Medulla oblongata (tissue), 1 donor: ENCODE measurements around the gene ZNF181.

Source experiments
- DNase-seq: peaks from one replicate; pipeline ENCODE4 v3.0.0-alpha.2; 2015; ENCODE audit errors: extremely low spot score

The ZNF181 gene

DNA sequence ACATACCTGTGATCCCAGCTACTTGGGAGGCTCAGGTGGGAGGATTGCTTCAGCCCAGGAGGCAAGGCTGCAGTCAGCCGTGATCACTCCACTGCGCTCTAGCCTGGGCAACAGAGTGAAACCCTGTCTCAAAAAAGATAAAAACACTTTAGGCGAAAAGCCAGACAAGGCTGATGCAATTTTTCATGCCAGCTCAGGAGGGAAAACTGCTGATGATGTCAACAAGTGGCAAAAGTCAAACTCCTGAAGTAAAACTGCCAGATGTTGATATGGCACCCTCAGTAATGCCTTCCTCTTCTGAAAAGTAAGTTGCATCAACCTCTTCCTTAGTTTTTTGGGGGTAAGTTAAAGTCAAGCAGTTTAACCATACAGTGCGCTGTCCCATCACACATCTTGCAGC is 23.4 kb downstream of the ZNF181 start:
- no peak for DNase-seq

DNA sequence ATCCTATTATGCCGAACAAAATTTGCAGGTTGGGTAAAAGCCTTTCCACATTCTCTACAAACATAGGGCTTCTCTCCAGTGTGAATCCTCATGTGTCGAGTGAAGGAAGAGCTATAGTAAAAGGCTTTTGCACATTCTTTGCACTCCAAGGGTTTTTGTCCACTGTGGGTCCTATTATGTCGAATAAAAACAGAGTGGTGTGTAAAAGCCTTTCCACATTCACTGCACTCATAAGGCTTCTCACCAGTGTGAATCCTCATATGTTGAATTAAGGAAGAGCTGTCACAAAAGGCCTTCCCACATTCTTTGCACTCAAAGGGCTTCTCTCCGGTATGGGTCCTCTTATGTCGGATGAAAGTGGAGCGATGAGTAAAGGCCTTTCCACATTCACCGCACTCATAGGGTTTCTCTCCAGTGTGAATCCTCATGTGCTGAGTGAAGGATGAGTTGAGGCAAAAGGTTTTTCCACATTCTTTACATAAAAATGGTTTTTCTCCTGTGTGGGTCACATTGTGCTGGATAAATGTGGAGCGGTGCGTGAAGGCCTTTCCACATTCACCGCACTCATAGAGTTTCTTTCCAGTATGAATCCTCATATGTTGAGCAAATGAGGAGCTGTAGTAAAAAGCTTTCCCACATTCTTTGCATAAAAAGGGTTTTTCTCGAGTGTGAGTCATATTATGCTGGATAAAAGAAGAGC is 25.3 kb downstream of the ZNF181 start:
- no peak for DNase-seq

- no peak for DNase-seq
Observed at GRCh38 chr19:34766386-34766785, 32.3 kb downstream of the ZNF181 start.

DNA sequence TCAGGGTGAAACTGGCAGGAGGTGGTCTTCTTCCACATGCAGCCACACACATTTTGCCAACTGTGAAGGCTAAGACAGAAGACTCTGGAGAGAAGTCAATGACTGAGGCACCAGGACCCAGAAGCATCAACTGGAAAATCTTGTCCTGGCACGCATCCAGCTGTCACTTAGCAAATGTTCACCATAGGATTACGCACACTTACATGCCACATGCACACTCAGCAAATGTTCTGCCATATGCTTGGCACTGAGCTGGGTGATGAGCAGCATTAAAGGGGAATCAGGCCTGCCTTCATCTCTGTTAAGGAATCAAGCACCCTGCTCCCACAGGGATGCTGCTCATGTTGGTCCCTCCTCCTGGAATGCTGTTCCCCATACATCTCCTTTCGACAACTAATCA is 33.9 kb downstream of the ZNF181 start:
- no peak for DNase-seq

DNA sequence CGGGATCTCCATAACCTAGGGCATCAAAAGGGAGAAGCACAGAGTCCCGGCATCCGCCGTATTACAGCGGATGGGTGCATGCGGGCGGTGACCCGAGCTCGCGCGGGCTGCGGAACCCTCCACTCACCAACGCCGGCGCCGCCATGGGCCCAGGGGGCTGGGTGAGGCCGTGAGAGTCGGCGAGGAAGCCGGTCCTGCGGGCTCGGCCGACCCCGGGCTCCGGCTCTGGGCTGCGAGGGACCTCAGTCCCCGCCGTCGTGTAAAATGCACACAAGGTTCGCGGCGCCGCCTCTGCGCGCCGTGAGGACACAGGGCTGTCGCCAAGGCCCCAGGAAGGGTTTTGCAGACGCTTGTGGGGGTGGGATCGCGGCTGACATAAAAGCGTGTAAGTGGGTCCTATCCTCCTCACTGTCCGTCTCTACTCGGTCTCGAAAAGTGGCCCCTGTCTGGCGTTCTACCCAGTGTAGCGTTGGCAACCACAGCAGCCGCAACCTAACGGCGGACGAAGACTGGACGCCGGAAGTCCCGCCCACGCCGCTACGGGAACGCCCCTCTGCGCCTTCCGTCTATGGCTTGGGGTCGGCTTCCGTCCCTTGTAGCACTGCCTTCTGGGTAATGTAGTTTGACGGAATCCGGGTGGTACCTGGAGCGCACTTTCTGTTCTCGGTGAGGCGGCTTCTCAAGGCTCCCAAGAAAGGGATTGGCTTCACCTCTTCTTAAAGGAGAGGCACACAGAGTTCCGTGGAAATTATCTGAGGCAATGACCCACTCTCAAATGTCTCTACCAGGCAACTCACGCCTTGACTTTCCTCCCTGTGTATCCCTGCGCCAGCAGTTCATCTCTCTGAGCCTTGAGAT is 38.9 kb downstream of the ZNF181 start, which contains the start of gene ZNF599:
ZNF599 (minus strand) TSS at position 519 of the 858 bp plus-strand sequence; CDS start at position 145, 374 bp downstream.
- DNase-seq = peak; percentile 94

DNA sequence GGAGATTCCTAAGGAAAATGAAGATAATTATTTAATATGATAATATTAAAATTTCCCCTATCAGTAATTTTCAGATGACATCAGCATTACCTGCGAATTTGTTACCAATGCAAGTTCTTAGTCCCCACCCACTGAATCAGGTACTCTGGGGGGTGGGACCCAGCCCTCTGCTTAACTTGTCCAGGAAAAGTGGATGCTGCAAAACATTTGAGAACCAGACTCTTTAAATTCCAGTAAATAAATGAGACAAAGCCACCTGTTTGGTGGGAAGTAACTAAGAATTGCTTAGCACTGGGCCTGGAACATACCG is 39.5 kb downstream of the ZNF181 start:
- no peak for DNase-seq

GRCh38 chr19:34774857-34775256 is 40.8 kb downstream of the ZNF181 start:
- no peak for DNase-seq

GRCh38 chr19:34778342-34778741 is 44.3 kb downstream of the ZNF181 start:
- DNase-seq = no peak

- DNase-seq = no peak
Observed at GRCh38 chr19:34779652-34780051, 45.6 kb downstream of the ZNF181 start.

GRCh38 chr19:34786236-34786635 is 52.2 kb downstream of the ZNF181 start:
- no peak for DNase-seq

- DNase-seq = no peak
Observed at GRCh38 chr19:34787059-34787824, 53.2 kb downstream of the ZNF181 start.

GRCh38 chr19:34788074-34788473 is 54.0 kb downstream of the ZNF181 start:
- DNase-seq = no peak

- DNase-seq = no peak
Observed at GRCh38 chr19:34793565-34793964, 59.5 kb downstream of the ZNF181 start.

DNA sequence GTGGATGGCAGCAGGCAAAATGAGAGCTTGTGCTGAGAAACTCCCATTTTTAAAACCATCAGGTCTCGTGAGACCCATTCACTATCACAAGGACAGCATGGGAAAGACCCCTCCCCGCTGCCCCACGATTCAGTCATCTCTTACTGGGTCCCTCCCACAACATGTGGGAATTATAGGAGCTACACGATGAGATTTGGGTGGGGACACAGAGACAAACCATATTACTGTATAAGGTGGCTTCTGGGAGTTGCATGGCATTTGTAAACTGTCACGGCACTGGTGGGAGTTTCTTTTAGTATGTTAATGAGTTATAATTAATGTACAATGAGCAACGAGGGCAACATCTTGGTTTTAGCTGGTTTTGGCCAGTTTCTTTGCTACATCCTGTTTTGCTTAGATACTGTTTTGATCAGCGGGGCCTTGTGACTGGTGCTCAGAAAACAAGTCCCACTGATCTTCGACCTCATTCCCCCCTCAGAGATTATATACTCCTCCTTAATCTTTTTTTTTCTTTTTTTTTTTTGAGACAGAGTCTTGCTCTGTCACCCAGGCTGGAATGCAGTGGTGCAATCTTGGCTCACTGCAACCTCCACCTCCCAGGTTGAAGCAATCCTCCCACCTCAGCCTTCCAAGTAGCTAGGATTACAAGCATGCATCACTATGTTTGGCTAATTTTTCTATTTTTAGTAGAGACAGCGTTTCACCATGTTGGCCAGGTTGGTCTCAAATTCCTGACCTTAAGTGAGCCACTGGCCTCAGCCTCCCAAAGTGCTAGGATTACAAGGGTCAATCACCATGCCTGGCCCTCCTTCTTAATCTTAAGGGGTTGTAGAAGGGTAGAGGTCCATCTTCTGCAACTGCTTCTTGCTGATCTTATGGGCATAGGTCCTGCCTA is 60.3 kb downstream of the ZNF181 start:
- DNase-seq = no peak
